ACHN (cell line): ENCODE measurements around the gene MIGA2.

Source experiments
- DNase-seq: peaks from one replicate; pipeline ENCODE4 v3.0.0-alpha.2; 2015
- in situ Hi-C: cut with HindIII; loops from 2 replicates; pipeline ENCODE4 v1.10.0; 2017; ENCODE audit warnings: low sequenced_read_pairs, low pct_ligation_motif_present, low pct_unique_long_range_greater_than_20kb

MIGA2 gene

GRCh38 chr9:129068110-129068509 lies 31.7 kb downstream of the MIGA2 start:
- in situ Hi-C loops = no loop called here
- no peak for DNase-seq

GRCh38 chr9:129068990-129069861 lies 32.8 kb downstream of the MIGA2 start:
- in situ Hi-C loops = no loop called here

GRCh38 chr9:129069862-129070641 lies 33.6 kb downstream of the MIGA2 start:
- no peak for DNase-seq
- in situ Hi-C loops = no loop called here

More at GRCh38 chr9:129068990-129069861, 32.8 kb downstream of the MIGA2 start:
- DNase-seq = no peak

DNA sequence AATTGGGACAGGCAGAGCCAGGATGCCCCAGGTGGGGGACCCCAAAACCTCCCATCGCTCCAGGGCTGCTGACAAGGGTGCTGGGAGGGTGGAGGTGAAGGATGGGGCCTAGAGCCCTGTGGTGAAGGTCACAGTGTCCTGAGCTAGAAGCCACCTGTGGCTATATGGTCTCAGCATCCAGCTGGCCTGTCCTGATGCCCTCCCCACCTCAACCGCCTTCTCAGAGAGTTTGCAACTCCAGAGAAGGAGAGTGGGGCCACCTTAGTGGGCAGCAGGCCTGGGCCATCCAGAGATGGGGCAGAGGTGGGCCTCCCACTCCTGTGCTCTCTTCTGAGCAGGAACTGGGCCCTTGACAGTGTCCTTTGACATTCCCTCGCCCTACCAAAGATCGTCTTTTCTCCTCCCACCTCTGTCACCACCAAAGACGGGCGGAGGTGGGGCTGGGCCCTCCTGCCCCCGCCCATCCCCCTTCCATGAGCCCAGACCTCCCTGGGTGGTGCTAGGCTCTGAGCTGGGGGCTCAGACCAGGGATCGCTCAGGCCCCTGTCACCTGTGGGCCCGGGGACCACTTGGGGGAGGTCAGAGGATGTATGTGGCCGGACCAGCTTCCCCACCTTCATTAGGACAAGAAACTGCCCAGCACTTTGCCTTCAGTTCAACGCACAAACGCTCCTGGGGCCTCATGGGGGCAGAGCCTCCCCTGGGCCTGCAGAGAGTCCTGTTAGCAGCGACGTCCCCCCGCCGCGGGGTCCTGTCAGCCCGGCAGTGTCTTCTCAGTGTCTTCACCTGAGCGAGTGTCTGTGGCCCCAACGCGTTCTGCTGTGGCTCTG lies 34.5 kb downstream of the MIGA2 start:
- in situ Hi-C loops = no loop called here
- DNase-seq = no peak

DNA sequence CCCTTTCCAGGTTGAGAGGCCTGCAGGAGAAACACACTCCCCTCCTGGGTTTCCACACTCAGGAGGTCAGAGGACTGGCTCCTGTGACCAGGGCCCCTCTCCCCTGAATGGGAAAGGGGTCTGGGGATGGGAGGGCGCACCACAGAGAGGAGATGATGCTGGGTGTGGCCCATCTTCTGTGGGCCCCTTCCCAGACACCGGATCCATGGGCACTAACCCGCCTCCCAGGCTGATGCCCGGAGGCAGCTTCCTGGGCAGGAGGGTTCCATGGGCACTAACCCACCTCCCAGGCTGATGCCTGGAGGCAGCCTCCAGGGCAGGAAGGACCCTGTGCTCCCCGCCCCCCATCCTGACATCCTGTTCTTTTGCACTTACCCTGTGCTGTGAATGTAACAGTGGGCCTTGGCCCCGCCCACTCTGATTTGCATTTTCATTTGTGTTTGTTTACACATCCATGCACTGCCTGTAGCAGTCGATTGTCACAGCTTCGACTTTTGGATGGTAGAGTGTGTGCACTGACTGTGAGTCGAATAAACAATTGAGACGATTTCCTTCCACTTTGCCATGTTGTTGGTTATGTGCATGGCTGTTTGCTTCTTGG lies 35.2 kb downstream of the MIGA2 start:
- DNase-seq = no peak

DNA sequence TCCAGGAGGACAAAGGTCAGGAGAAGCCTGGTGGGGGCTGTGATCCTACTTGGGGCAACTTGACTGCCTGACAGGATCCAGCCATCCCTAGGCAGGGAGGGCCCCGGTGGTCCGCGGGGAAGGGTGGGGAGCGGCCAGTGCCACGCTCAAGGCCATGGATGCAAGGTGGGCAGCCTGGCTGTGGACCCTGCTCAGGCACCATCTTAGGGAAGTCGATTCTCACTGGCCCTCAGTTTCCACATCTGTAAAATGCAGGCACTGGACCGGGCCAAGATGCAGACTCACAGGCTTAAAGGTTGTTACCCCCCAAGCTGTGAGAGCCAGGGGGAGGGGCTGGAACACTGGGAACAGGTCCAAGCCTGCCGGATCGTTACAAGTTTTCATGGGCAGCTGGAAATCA lies 35.7 kb downstream of the MIGA2 start:
- no peak for DNase-seq
- in situ Hi-C loops = no loop called here

More for the DNA sequence above, 35.2 kb downstream of the MIGA2 start:
- in situ Hi-C loops = no loop called here

DNA sequence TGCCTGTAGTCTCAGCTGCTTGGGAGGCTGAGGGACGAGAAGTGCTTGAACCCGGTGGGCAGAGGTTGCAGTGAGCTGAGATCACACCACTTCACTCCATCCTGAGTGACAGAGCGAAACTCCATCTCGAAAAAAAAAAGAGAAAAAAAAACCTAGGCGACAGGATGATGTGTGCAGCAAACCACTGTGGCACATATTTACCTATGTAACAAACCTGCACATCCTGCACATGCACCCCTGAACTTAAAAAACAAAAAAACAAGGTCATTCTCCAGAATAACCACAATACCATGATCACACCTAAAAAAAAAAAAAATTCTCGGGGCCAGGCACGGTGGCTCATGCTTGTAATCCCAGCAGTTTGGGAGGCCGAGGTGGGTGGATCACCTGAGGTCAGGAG lies 37.0 kb downstream of the MIGA2 start:
- in situ Hi-C loops = no loop called here
- no peak for DNase-seq

DNA sequence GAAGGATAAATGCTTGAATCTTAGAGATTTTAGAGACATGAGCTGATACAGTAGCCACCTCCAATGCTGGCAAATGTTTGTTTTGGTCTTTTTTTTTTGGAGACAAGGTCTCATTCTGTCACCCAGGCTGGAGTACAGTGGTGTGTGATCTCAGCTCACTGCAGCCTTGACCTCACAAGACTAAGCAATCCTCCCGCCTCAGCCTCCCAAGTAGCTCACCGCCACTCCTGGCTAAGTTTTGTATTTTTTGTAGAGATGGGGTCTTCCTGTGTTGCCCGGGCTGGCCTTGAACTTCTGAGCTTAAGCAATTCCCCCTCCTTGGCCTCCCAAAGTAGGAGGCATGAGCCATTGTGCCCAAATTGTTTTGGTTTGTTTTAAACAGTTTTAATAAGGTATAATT lies 37.7 kb downstream of the MIGA2 start:
- no peak for DNase-seq
- in situ Hi-C loops = no loop called here

DNA sequence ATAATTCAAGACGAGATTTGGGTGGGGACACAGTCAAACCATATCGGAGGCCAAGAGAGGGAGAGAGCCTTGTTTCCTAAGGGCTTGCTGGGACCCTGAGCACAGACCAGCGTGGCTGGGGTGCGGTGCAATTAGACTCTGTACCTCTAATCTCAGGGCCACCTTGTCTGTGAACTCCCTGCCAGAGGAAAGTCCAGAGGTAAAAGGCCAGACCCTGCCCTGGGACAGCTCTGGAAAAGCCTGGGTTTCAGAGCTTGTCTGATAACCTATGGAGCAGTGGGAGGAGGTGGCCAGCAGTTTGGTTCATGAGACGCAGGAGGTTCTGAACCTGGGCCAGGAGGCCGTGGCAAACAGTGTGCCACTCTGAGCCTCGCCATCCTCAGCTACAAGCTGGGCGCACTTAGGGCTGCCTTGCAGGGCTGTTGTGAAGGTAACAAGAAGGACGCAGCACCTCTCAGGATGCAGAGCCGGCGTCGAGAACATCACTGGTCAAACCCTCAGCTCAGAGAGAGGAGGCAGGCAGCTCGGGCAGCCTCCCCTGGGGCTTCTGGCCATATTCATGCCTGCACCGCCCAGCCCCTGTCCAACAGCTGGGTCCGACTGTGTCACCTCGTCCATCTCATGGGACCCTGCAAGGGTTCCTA lies 39.7 kb downstream of the MIGA2 start:
- DNase-seq = no peak
- in situ Hi-C loops = no loop called here

DNA sequence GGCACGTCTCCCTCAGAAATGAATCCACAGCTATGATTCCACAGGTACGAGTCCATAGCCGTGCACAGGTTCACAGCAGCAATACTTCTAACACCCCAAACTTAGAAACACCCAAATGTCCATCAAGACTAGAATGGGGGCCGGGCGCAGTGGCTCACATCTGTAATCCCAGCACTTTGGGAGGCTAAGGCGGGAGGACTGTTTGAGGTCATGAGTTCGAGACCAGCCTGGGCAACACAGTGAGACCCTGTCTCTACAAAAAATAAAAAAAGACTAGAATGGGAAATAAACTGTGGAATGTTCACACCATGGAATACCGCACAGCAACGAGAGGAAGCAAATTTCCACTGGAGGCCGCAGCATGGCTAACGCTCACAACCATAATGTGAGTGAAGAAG lies 40.2 kb downstream of the MIGA2 start:
- in situ Hi-C loops = no loop called here

DNA sequence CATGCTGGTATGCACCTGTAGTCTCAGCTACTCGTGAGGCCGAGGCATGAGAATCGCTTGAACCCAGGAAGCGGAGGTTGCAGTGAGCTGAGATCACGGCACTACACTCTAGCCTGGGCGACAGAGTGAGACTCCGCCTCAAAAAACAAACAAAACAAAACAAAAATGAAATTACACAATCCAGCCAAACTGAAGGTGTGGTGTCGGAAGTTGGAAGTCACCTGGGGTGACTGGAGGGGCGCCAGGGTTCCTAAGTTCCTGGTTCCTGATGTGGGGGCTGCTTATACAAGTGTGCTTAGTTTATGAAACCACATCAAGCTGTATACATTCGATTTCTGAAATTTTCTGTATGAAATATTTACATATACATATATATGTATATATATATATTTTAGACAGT lies 40.8 kb downstream of the MIGA2 start:
- in situ Hi-C loops = no loop called here
- no peak for DNase-seq

More for the DNA sequence above, 40.2 kb downstream of the MIGA2 start:
- DNase-seq = no peak

GRCh38 chr9:129078691-129079503 lies 42.5 kb downstream of the MIGA2 start:
- in situ Hi-C loops = no loop called here
- DNase-seq = no peak

- in situ Hi-C loops = no loop called here
- DNase-seq = no peak
Observed at GRCh38 chr9:129079829-129080228, 43.4 kb downstream of the MIGA2 start.

DNA sequence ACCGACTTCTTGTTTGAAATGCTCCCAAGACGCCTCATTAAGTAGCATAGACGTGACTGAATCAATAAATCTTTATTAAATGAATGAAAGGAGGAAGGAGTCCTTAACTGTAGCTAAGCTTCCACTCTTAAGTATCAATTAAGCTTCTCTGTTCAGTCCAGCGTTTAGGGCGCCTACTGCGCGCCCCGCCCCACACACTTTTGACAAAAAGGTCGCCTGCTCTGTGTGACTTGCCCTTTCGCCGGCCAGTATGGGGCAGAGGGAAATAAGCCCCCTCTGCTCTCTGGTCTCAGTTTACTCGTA lies 43.8 kb downstream of the MIGA2 start:
- in situ Hi-C loops = no loop called here

GRCh38 chr9:129080601-129081387 lies 44.4 kb downstream of the MIGA2 start, which contains the start of gene DOLPP1:
Gene DOLPP1, plus strand, starts transcription at chr9:129081111. Its CDS starts 21 bp downstream, at chr9:129081132.
- in situ Hi-C loops = no loop called here

More for the DNA sequence above, 43.8 kb downstream of the MIGA2 start:
- no peak for DNase-seq

DNA sequence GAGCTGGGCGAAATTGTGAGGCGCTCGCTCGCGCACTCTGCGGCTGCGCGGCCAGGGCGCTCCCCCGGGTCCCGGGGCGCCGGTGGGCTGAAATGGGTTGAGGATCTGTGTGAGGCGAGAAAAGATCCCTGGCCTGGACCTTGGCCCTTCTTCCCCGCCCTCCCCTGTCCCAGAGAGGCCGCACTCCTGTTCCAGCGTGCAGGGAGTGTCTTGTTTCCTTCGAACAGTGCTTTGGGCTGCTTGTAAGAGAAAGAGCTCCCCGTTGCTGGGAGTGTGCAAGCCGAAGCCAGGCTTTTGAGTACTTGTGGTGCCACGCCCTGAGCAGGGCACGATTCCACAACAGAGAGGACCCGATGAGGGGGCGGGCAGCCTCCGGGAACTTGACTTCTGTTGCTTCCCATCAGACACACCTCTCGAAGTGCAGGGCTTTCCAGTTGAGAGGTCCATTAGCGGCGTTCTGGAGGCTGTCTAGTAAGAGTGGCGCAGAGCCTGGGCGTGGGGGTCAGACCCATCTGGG lies 45.0 kb downstream of the MIGA2 start:
- in situ Hi-C loops = no loop called here

More at GRCh38 chr9:129080601-129081387, 44.4 kb downstream of the MIGA2 start, which contains the start of gene DOLPP1:
- DNase-seq = peak; percentile 97

More for the DNA sequence above, 45.0 kb downstream of the MIGA2 start:
- DNase-seq = no peak
